ENCODE data around the gene HLA-A.

Gene HLA-A

DNA sequence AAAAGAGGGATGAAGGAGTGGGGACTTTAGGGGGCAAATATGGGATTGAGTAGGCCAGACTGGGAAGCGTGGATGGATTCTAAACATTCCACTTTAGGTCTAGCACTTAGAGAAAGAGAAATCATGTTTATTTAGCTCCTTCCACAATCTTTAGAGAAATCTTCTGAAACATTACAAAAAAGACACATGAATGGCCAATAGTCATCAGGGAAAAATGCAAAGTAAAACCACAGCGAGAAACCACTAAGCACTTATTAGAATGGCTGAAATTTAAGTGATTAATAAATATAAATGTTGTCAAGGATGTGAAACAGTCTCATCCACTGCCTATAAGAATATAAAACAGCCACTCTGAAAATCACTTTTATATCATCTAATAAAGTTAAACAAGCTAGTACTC, 46.9 kb downstream of the HLA-A start:
- no peak for DNase-seq (ENCODE audit: low read depth)

DNA sequence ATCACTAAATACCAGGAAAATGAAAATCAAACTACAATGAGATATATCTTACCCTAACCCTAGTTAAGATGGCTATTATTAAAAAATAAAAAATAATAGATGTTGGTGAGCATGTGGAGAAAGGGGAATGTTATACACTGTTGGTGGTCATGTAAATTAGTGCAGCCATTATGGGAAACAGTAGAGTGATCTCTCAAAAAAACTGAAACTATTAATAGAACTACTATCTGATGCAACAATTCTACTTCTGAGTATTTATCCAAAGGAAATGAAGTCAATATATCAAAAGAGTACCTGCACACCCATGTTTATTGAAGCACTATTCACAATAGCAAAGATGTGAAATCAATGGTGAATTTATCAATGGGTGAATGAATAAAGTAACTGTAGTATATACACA, 48.6 kb downstream of the HLA-A start:
- DNase-seq (ENCODE audit: low read depth), result no peak

DNA sequence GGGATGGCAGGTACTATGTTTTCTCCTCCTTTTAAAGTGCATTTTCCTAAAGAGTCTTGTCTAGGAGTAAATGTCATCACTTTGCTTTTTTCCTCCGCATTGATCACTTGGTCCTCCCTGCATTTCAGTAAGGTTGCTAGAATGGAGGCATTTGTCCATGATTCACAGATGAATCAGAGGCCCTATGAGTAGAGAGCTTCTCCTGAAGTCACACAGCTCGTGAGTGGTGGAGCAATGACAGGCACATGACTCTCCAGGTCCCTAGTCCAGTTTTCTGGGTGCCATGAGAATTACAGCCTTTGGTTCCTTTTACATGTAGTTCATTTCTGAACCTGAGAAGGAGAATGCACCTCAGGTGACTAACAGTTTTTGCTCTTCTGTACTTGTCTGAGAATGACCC, 50.5 kb downstream of the HLA-A start:
- peak; percentile 39 for DNase-seq (ENCODE audit: low read depth)

GRCh38 chr6:29994826-29995225, 52.5 kb downstream of the HLA-A start:
- DNase-seq (ENCODE audit: low read depth), result no peak

- DNase-seq (ENCODE audit: low read depth), result peak; percentile 24
These were observed 53.0 kb downstream of the HLA-A start for GRCh38 chr6:29995340-29995777.
